HG03039 (cell line): ENCODE results near the gene BRD2.
A peak's percentile ranks its signal among the peaks of the same experiment; 100 is the strongest.

ENCODE experiments used
- ATAC-seq: cut with Tn5 transposase; IDR thresholded peaks from one replicate; pipeline ENCODE4 v1.9.1; 2021; ENCODE audit warnings: mild to moderate bottlenecking, moderate library complexity; ENCODE audit not compliant: unreplicated experiment

BRD2 gene

GRCh38 chr6:32971242-32971580 lies 2.8 kb downstream of the BRD2 start:
- no peak for ATAC-seq

- ATAC-seq = peak; percentile 38
These were observed 3.4 kb downstream of the BRD2 start for GRCh38 chr6:32971581-32972352.

GRCh38 chr6:32972353-32973143 lies 4.2 kb downstream of the BRD2 start:
- ATAC-seq = no peak

- ATAC-seq = no peak
These were observed 5.0 kb downstream of the BRD2 start for GRCh38 chr6:32973144-32974015.

GRCh38 chr6:32974016-32974333 lies 5.6 kb downstream of the BRD2 start:
- ATAC-seq = no peak

- no peak for ATAC-seq
These were observed 6.3 kb downstream of the BRD2 start for GRCh38 chr6:32974541-32975308.

GRCh38 chr6:32975886-32976285 lies 7.5 kb downstream of the BRD2 start:
- ATAC-seq = no peak

- ATAC-seq = no peak
These were observed 8.1 kb downstream of the BRD2 start for GRCh38 chr6:32976334-32977069.

GRCh38 chr6:32977272-32977952 lies 9.0 kb downstream of the BRD2 start:
- no peak for ATAC-seq

- no peak for ATAC-seq
These were observed 9.5 kb downstream of the BRD2 start for GRCh38 chr6:32977953-32978324.

- ATAC-seq = no peak
These were observed 11.5 kb downstream of the BRD2 start for GRCh38 chr6:32979720-32980487.

- no peak for ATAC-seq
These were observed 12.2 kb downstream of the BRD2 start for GRCh38 chr6:32980488-32981038.

- no peak for ATAC-seq
These were observed 13.8 kb downstream of the BRD2 start for GRCh38 chr6:32982084-32982701.

- no peak for ATAC-seq
These were observed 14.5 kb downstream of the BRD2 start for GRCh38 chr6:32982702-32983492.

- no peak for ATAC-seq
These were observed 15.1 kb downstream of the BRD2 start for GRCh38 chr6:32983493-32983848.

GRCh38 chr6:32983964-32984621 lies 15.7 kb downstream of the BRD2 start:
- ATAC-seq = no peak
